AG10803 (cell line): Measurements from ENCODE around the gene PTPRM.

Source experiments
- DNase-seq: peaks from one replicate; pipeline ENCODE4 v3.0.0; 2010; ENCODE audit warnings: low read depth
- H3K4me3 ChIP-seq: 2 replicates; pipeline ENCODE4 v1.5.1; 2011; ENCODE audit warnings: mild to moderate bottlenecking, low read length, control low read depth
- CTCF ChIP-seq: conservative IDR thresholded peaks from 2 replicates; pipeline ENCODE4 v1.5.1; 2011; ENCODE audit warnings: mild to moderate bottlenecking, low read length, control low read depth, inconsistent platforms

Gene PTPRM

GRCh38 chr18:8400193-8400752 is 833.2 kb downstream of the PTPRM start:
- no peak for TF ChIP-seq CTCF
- no peak for DNase-seq
- H3K4me3 ChIP-seq = no peak overlapping the region

GRCh38 chr18:8400825-8401224 is 833.7 kb downstream of the PTPRM start:
- DNase-seq = no peak
- H3K4me3 ChIP-seq = no peak overlapping the region
- TF ChIP-seq CTCF = no peak

GRCh38 chr18:8401606-8402005 is 834.5 kb downstream of the PTPRM start:
- no peak for TF ChIP-seq CTCF
- DNase-seq = no peak
- H3K4me3 ChIP-seq = no peak overlapping the region

GRCh38 chr18:8402237-8402636 is 835.1 kb downstream of the PTPRM start:
- no peak overlapping the region for H3K4me3 ChIP-seq
- DNase-seq = no peak
- no peak for TF ChIP-seq CTCF

- TF ChIP-seq CTCF = no peak
- no peak overlapping the region for H3K4me3 ChIP-seq
- no peak for DNase-seq
Measured at GRCh38 chr18:8403713-8404112, 836.6 kb downstream of the PTPRM start.

- no peak for DNase-seq
- TF ChIP-seq CTCF = no peak
- no peak overlapping the region for H3K4me3 ChIP-seq
Measured at GRCh38 chr18:8406186-8406867, 839.2 kb downstream of the PTPRM start.

- no peak for TF ChIP-seq CTCF
- DNase-seq = no peak
- H3K4me3 ChIP-seq = no peak overlapping the region
Measured at GRCh38 chr18:8406868-8407250, 839.7 kb downstream of the PTPRM start.
